ENCODE data around the gene AADACL4.
"Not testable (repeated sequence)": the region's sequence is repeated elsewhere in the genome, so short reads cannot be mapped to it uniquely, and the experiment has no call there.

AADACL4 gene

DNA sequence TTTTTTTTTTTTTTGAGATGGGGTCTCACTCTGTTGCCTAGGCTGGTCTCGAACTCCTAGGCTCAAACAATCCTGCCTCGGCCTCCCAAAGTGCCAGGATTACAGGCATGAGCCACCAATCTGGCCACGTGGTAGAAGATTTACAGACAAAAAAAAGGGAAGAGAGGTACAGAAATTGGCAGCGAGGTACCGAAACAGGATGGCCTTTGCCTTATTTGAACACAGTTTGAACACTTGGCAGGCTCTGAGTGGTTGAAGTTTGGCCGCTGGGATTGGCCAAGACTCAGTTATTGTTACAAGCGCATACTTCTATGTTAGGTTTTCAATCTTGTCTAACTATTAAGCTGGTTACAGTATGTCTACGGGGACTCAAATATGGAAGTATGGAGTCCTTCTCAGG, 6.2 kb upstream of the AADACL4 start:
- no peak overlapping the region for H3K4me3 ChIP-seq (ENCODE audit: low read length)
- no peak for TF ChIP-seq CTCF (conservative IDR thresholded peaks at IDR 0.05; ENCODE audit: low read length)
- no peak for DNase-seq (ENCODE audit: low read depth)

DNA sequence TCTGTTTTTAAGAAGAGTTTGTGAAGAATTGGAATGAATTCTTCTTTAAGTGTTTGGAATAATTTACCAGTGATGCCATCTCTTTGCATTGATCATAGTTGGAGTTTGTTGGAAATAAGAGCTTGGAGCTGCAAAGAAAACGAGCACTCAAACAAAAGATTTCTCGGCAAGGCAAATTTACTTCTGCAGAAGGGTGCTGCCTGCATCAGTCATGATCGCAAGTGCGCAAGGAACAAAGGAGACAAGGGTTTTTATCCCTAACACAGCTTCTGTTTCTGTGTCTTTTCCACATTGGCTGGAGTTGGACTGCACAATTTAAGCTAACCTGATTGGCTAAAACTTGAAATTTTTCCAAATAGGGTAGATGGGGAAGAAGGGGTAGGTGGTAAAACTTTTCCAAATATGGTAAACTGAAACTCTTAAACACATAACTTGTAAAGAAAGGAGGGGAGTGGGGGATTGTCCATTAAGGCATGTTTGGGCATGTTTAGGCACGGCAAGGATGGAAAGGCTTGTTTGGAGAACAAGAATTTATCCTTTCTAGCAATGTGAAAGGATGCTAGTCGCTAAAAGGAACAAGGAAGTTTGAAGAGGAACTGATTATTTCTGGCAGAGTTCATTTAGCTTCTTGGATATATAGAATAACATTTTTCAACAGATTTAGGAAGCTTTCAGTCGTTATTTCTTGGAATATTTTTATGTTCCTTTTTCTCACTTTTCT, 3.5 kb upstream of the AADACL4 start:
- H3K4me3 ChIP-seq (ENCODE audit: low read length) = no peak overlapping the region
- TF ChIP-seq CTCF (conservative IDR thresholded peaks at IDR 0.05; ENCODE audit: low read length) = no peak
- no peak for DNase-seq (ENCODE audit: low read depth)

DNA sequence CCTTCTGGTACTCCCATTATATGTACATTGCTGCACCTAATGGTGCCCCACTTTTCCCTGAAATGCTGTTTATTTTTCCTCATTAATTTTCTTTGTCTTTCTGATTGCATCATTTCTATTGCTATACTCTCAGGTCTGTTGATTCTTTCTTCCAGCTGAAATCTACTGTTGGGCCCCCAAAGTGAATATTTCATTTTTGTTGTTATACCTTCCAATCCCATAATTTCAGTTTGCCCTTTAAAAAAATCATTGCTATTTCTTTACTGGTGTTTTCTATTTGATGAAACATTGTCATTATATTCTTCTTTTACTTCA, 3.0 kb upstream of the AADACL4 start:
- TF ChIP-seq CTCF (conservative IDR thresholded peaks at IDR 0.05; ENCODE audit: low read length) = no peak

GRCh38 chr1:12643079-12643478, 806 bp upstream of the AADACL4 start:
- DNase-seq (ENCODE audit: low read depth) = no peak
- TF ChIP-seq CTCF (conservative IDR thresholded peaks at IDR 0.05; ENCODE audit: low read length) = no peak
- no peak overlapping the region for H3K4me3 ChIP-seq (ENCODE audit: low read length)

More for the DNA sequence above, 3.0 kb upstream of the AADACL4 start:
- H3K4me3 ChIP-seq (ENCODE audit: low read length) = no peak overlapping the region
- DNase-seq (ENCODE audit: low read depth) = no peak

DNA sequence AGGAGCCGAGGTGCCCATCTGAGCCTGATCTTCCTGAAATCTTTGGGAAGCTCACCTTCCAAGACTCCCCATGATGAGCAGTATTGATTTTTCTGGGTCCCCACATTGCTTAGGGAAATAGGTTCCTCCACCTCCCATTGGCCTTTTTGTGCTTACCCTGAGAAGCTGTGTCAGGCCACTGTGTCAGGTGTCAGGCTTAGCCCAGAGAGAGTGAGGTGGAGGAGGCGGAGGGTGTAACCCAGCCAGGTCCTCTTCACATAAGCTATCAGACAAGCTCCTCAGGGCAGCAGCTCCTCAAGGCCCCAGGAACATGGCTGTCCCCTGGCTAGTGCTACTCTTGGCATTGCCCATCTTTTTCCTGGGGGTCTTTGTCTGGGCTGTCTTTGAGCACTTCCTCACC, 352 bp downstream of the AADACL4 start:
- no peak overlapping the region for H3K4me3 ChIP-seq (ENCODE audit: low read length)
- no peak for DNase-seq (ENCODE audit: low read depth)
- no peak for TF ChIP-seq CTCF (conservative IDR thresholded peaks at IDR 0.05; ENCODE audit: low read length)

GRCh38 chr1:12644829-12645228, 944 bp downstream of the AADACL4 start:
- DNase-seq (ENCODE audit: low read depth) = no peak
- H3K4me3 ChIP-seq (ENCODE audit: low read length) = no peak overlapping the region
- TF ChIP-seq CTCF (conservative IDR thresholded peaks at IDR 0.05; ENCODE audit: low read length) = no peak

GRCh38 chr1:12645401-12645800, 1.5 kb downstream of the AADACL4 start:
- DNase-seq (ENCODE audit: low read depth); H3K4me3 ChIP-seq (ENCODE audit: low read length): not testable (repeated sequence)

DNA sequence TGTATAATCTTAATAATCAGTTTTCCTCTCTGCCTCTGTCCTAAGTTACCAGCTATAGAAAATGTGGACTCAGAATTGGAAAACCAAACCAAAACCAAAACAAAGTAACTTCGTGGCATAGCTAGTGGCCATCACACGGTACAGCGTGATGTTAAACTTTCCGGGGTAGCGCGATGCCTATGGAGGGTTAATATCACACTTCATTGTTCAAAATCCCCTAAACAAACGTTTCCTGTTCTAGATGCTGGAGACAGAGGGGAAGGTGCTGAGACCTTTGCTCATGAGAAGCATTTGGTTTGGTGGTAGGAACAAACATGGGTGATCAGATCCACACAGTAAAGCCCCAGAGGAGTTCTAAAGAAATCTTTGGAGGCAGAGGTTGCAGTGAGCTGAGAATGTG, 4.9 kb downstream of the AADACL4 start:
- DNase-seq (ENCODE audit: low read depth) = no peak
- TF ChIP-seq CTCF (conservative IDR thresholded peaks at IDR 0.05; ENCODE audit: low read length) = no peak

More for the DNA sequence above, 4.9 kb downstream of the AADACL4 start:
- no peak overlapping the region for H3K4me3 ChIP-seq (ENCODE audit: low read length)
